NCI-H460 (cell line): Measurements from ENCODE around the gene HSD17B2. TPM values are rescaled to one million over a fixed set of nuclear protein-coding genes. Genes with fewer than 3 reads are reported as not detected.
A peak's percentile ranks its signal among the peaks of the same experiment; 100 is the strongest.

ENCODE experiments used
- DNase-seq: peaks from one replicate; pipeline ENCODE4 v3.0.0-alpha.2; 2016; ENCODE audit warnings: low read depth; ENCODE audit errors: extremely low read depth
- total RNA-seq: library from RNA; depleted of rRNA; stranded (reverse); fragments of >200 nt; shearing (Covaris generic); gene quantifications from 2 replicates; pipeline ENCODE4 v1.2.3, GENCODE V29; 2014

Gene HSD17B2
- total RNA-seq, 1 experiment from 2014 or later, result not detected

- DNase-seq, result no peak
These were observed 17.0 kb upstream of the HSD17B2 start for GRCh38 chr16:82017911-82018568.

GRCh38 chr16:82019535-82019934, 15.5 kb upstream of the HSD17B2 start:
- no peak for DNase-seq

GRCh38 chr16:82020051-82020450, 15.0 kb upstream of the HSD17B2 start:
- DNase-seq, result no peak

- no peak for DNase-seq
These were observed 11.8 kb upstream of the HSD17B2 start for GRCh38 chr16:82023206-82023605.

- DNase-seq, result no peak
These were observed 10.7 kb upstream of the HSD17B2 start for GRCh38 chr16:82024316-82024715.

- no peak for DNase-seq
These were observed 10.2 kb upstream of the HSD17B2 start for GRCh38 chr16:82024883-82025282.

GRCh38 chr16:82027629-82028064, 7.4 kb upstream of the HSD17B2 start:
- no peak for DNase-seq

- peak; percentile 24 for DNase-seq
These were observed 3.7 kb upstream of the HSD17B2 start for GRCh38 chr16:82031116-82032084.

- no peak for DNase-seq
These were observed 2.0 kb upstream of the HSD17B2 start for GRCh38 chr16:82033006-82033405.

- no peak for DNase-seq
These were observed 1.3 kb upstream of the HSD17B2 start for GRCh38 chr16:82033683-82034300.

GRCh38 chr16:82037251-82037650, 2.2 kb downstream of the HSD17B2 start:
- DNase-seq, result no peak

- DNase-seq, result no peak
These were observed 2.6 kb downstream of the HSD17B2 start for GRCh38 chr16:82037666-82038065.

GRCh38 chr16:82040296-82040695, 5.2 kb downstream of the HSD17B2 start:
- DNase-seq, result no peak

GRCh38 chr16:82041542-82041941, 6.5 kb downstream of the HSD17B2 start:
- no peak for DNase-seq

GRCh38 chr16:82042144-82042543, 7.1 kb downstream of the HSD17B2 start:
- no peak for DNase-seq

- DNase-seq, result no peak
These were observed 7.8 kb downstream of the HSD17B2 start for GRCh38 chr16:82042846-82043245.

- DNase-seq, result no peak
These were observed 8.9 kb downstream of the HSD17B2 start for GRCh38 chr16:82043680-82044584.

- DNase-seq, result no peak
These were observed 9.5 kb downstream of the HSD17B2 start for GRCh38 chr16:82044585-82044911.

- DNase-seq, result no peak
These were observed 10.4 kb downstream of the HSD17B2 start for GRCh38 chr16:82045465-82045864.

GRCh38 chr16:82046541-82046940, 11.5 kb downstream of the HSD17B2 start:
- no peak for DNase-seq
